PC-3 (cell line): ENCODE measurements around the gene UBE2D3.

Experiments used
- EZH2 ChIP-seq: fragments of 300-600 bp; sonication (generic); IDR thresholded peaks from one replicate; pipeline ENCODE4 v1.6.1; 2017; ENCODE audit warnings: antibody characterized with exemption, mild to moderate bottlenecking, low read length; ENCODE audit not compliant: unreplicated experiment
- TF ChIP-seq, protein P1 (sequence below): fragments of 300-600 bp; sonication (generic); conservative IDR thresholded peaks from 2 replicates; pipeline ENCODE4 v1.5.1; 2017; ENCODE audit warnings: antibody characterized with exemption, low read depth, mild to moderate bottlenecking, low read length

DNA sequence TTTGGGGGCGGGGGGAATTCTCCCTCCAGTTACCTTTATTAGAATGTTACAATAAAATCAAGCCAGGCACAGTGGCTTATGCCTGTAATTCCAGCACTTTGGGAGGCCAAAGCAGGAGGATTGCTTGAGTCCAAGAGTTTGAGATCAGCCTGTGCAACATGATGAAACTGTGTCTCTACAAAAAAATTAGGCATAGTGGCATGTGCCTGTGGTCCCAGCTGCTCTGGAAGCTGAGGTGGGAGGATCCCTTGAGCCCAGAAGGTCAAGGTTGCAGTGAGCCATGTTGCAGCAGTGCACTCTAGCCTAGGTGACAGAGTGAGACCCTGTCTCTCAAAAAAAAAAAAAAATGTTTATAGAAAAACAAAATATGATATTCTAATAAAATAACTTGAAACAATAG, 5.3 kb upstream of the UBE2D3 start:
- TF ChIP-seq, protein P1, sequence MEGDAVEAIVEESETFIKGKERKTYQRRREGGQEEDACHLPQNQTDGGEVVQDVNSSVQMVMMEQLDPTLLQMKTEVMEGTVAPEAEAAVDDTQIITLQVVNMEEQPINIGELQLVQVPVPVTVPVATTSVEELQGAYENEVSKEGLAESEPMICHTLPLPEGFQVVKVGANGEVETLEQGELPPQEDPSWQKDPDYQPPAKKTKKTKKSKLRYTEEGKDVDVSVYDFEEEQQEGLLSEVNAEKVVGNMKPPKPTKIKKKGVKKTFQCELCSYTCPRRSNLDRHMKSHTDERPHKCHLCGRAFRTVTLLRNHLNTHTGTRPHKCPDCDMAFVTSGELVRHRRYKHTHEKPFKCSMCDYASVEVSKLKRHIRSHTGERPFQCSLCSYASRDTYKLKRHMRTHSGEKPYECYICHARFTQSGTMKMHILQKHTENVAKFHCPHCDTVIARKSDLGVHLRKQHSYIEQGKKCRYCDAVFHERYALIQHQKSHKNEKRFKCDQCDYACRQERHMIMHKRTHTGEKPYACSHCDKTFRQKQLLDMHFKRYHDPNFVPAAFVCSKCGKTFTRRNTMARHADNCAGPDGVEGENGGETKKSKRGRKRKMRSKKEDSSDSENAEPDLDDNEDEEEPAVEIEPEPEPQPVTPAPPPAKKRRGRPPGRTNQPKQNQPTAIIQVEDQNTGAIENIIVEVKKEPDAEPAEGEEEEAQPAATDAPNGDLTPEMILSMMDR: no peak
- TF ChIP-seq EZH2: no peak
